ENCODE measurements around the gene DLX3. TPM values are rescaled to one million over a fixed set of nuclear protein-coding genes. Genes with fewer than 3 reads are reported as not detected.

DLX3 gene
- total and polyA plus RNA-seq, 2 of the 8 experiments (the other 6 are each of a cell fraction or from before 2014, with no cell fraction given) = 0.15 to 0.20 TPM

- TF ChIP-seq CTBP2 (IDR thresholded peaks at IDR 0.05; ENCODE audit: borderline replicate concordance, insufficient read depth, insufficient read length, low read length) (no peak), CTCF (IDR thresholded peaks at IDR 0.05; ENCODE audit: control extremely low read depth in 1 of 3, insufficient read depth in 1 of 3, low read depth in 1 of 3, low read length in 3 of 3) (peak; percentile 40 to 48 (median 46)), SIRT6 (IDR thresholded peaks at IDR 0.05; ENCODE audit: low read length) (no peak), ASH2L (IDR thresholded peaks at IDR 0.05; ENCODE audit: low read length) (no peak), CEBPB (IDR thresholded peaks at IDR 0.05; ENCODE audit: low read depth, low read length) (no peak), SP4 (IDR thresholded peaks at IDR 0.05; ENCODE audit: low read length) (no peak), USF2 (IDR thresholded peaks at IDR 0.05; ENCODE audit: low read length) (no peak), SP2 (IDR thresholded peaks at IDR 0.05; ENCODE audit: low read length) (no peak), CHD1 (IDR thresholded peaks at IDR 0.05; ENCODE audit: low read depth, low read length) (no peak), HDAC2 (IDR thresholded peaks at IDR 0.05; ENCODE audit: borderline replicate concordance in 1 of 2, low read depth in 2 of 2, low read length in 2 of 2) (no peak), CBX5 (IDR thresholded peaks at IDR 0.05; ENCODE audit: low read depth, low read length) (no peak), TCF12 (IDR thresholded peaks at IDR 0.05; ENCODE audit: low read depth, low read length) (no peak)
Measured at GRCh38 chr17:49977463-49978389, 17.3 kb downstream of the DLX3 start (continued).
